H1 (cell line): Measurements from ENCODE around the gene ARHGEF4. TPM values are rescaled to one million over a fixed set of nuclear protein-coding genes. Genes with fewer than 3 reads are reported as not detected.

ENCODE experiments used
- CTCF ChIA-PET: fragments of 300-600 bp; sonication (Branson Sonifier 250); formaldehyde crosslinking; loops from one replicate; lab custom pipeline; 2021; ENCODE audit not compliant: partially characterized antibody; lab: Charles Lee
- POLR2A ChIA-PET: fragments of 300-600 bp; sonication (Branson Sonifier 250); formaldehyde crosslinking; loops from one replicate; lab custom pipeline; 2021; ENCODE audit warnings: inconsistent platforms; ENCODE audit not compliant: partially characterized antibody; lab: Charles Lee
- DNase-seq, 2 experiments: peaks; one replicate each; pipeline versions ENCODE4 v3.0.0 to v3.0.0-alpha.2; 2010 to 2022; ENCODE audit warnings: low spot score in 2 of 2, low read depth in 1 of 2, mixed read lengths in 1 of 2
- FAIRE-seq: peaks from 2 replicates; lab custom pipeline; 2011; peaks lifted over from hg19 to GRCh38; lab: Jason Lieb, UNC
- H2AFZ ChIP-seq: 2 replicates; pipeline ENCODE4 v1.8.1; 2012; ENCODE audit warnings: low read length, inconsistent platforms
- H2AK5ac ChIP-seq: 2 replicates; pipeline ENCODE4 v1.6.1; 2013; ENCODE audit warnings: low read depth, low read length
- H2BK120ac ChIP-seq: replicated peaks from 2 replicates; pipeline ENCODE3; 2013; ENCODE audit warnings: low read depth, low read length, inconsistent platforms
- H2BK12ac ChIP-seq: 2 replicates; pipeline ENCODE4 v1.6.1; 2013; ENCODE audit warnings: low read depth, low read length
- H2BK15ac ChIP-seq: 2 replicates; pipeline ENCODE4 v1.6.1; 2013; ENCODE audit warnings: low read length
- H2BK20ac ChIP-seq: 2 replicates; pipeline ENCODE4 v1.6.1; 2013; ENCODE audit warnings: low read length
- H2BK5ac ChIP-seq: 2 replicates; pipeline ENCODE4 v1.6.1; 2013; ENCODE audit warnings: low read depth, low read length
- H3K14ac ChIP-seq: 2 replicates; pipeline ENCODE4 v1.6.1; 2013; ENCODE audit warnings: inconsistent platforms; ENCODE audit not compliant: insufficient read length
- H3K18ac ChIP-seq: 2 replicates; pipeline ENCODE4 v1.6.1; 2013; ENCODE audit warnings: low read length; ENCODE audit errors: extremely low read depth
- H3K23ac ChIP-seq: 2 replicates; pipeline ENCODE4 v1.6.1; 2013; ENCODE audit warnings: inconsistent platforms; ENCODE audit not compliant: insufficient read length
- H3K23me2 ChIP-seq: 2 replicates; pipeline ENCODE4 v1.6.1; 2013; ENCODE audit warnings: low read depth, low read length
- H3K27ac ChIP-seq: 2 replicates; pipeline ENCODE4 v1.6.1; 2011; ENCODE audit warnings: low read depth, low read length, inconsistent platforms
- H3K27me3 ChIP-seq, 4 experiments: replicated peaks in 1 of 4; 1 replicate in 1 of 4; 2 replicates in 3 of 4; pipeline versions ENCODE4 v1.6.1 to v1.8.1; 2011 to 2013; ENCODE audit warnings: low read length in 3 of 4, mild to moderate bottlenecking in 3 of 4, inconsistent platforms in 2 of 4, mixed read lengths in 2 of 4, moderate library complexity in 1 of 4; ENCODE audit not compliant: control insufficient read depth in 3 of 4, insufficient read depth in 3 of 4; ENCODE audit errors: extremely low read depth in 1 of 4
- H3K36me3 ChIP-seq, 4 experiments: 2 replicates each; pipeline versions ENCODE4 v1.6.1 to v1.8.1; 2011 to 2013; ENCODE audit warnings: mild to moderate bottlenecking in 4 of 4, low read length in 3 of 4, moderate library complexity in 2 of 4, control low read depth in 1 of 4, inconsistent platforms in 1 of 4; ENCODE audit not compliant: insufficient read depth in 4 of 4, control insufficient read depth in 2 of 4
- H3K4ac ChIP-seq: replicated peaks from 2 replicates; pipeline ENCODE3; 2013; ENCODE audit warnings: low read length, low read depth, mixed read lengths, inconsistent platforms; ENCODE audit not compliant: insufficient read length
- H3K4me1 ChIP-seq, 4 experiments: replicated peaks in 1 of 4; 1 replicate in 1 of 4; 2 replicates in 3 of 4; pipeline versions ENCODE4 v1.6.1 to v1.8.1; 2011 to 2013; ENCODE audit warnings: low read length in 3 of 4, inconsistent platforms in 2 of 4, mixed read lengths in 1 of 4; ENCODE audit not compliant: insufficient read depth in 4 of 4, control insufficient read depth in 3 of 4
- H3K4me2 ChIP-seq, 2 experiments: 2 replicates each; pipeline versions ENCODE4 v1.6.1 to v1.8.1; 2011 to 2013; ENCODE audit warnings: low read depth in 2 of 2, low read length in 2 of 2, control low read depth in 1 of 2, inconsistent platforms in 1 of 2, mild to moderate bottlenecking in 1 of 2; ENCODE audit not compliant: insufficient read depth in 1 of 2
- H3K4me3 ChIP-seq, 4 experiments: fragments of 200-600, 300-600 bp in 1 of 4; sonication (generic), shearing (Covaris generic), sonication (Bioruptor Twin) in 1 of 4; 2 replicates each; pipeline versions ENCODE4 v1.5.1 to v1.8.1; 2011 to 2016; ENCODE audit warnings: low read length in 4 of 4, low read depth in 3 of 4, control low read depth in 2 of 4, inconsistent platforms in 2 of 4, mild to moderate bottlenecking in 2 of 4, mixed read lengths in 1 of 4, moderate library complexity in 1 of 4; ENCODE audit not compliant: insufficient read depth in 2 of 4; ENCODE audit errors: extremely low read depth in 1 of 4
- H3K56ac ChIP-seq: replicated peaks from 2 replicates; pipeline ENCODE3; 2013; ENCODE audit warnings: low read depth, mild to moderate bottlenecking, mixed read lengths, low read length, inconsistent platforms; ENCODE audit not compliant: insufficient read length
- H3K79me1 ChIP-seq: 2 replicates; pipeline ENCODE4 v1.6.1; 2013; ENCODE audit warnings: low read depth, low read length, control low read depth
- H3K79me2 ChIP-seq, 2 experiments: 2 replicates each; pipeline versions ENCODE4 v1.6.1 to v1.8.1; 2012 to 2013; ENCODE audit warnings: low read length in 2 of 2, mild to moderate bottlenecking in 2 of 2, inconsistent platforms in 1 of 2; ENCODE audit not compliant: insufficient read depth in 2 of 2, control insufficient read depth in 1 of 2
- H3K9ac ChIP-seq, 4 experiments: replicated peaks in 1 of 4; 1 replicate in 1 of 4; 2 replicates in 3 of 4; pipeline versions ENCODE4 v1.6.1 to v1.8.1; 2011 to 2013; ENCODE audit warnings: low read depth in 3 of 4, low read length in 3 of 4, control low read depth in 2 of 4, mild to moderate bottlenecking in 2 of 4, moderate library complexity in 2 of 4, inconsistent platforms in 1 of 4; ENCODE audit errors: extremely low read depth in 1 of 4
- H3K9me3 ChIP-seq, 2 experiments: 2 replicates each; pipeline versions ENCODE4 v1.6.1 to v1.8.1; 2012 to 2013; ENCODE audit warnings: mild to moderate bottlenecking in 2 of 2, moderate library complexity in 2 of 2, control low read depth in 1 of 2, inconsistent platforms in 1 of 2, low read depth in 1 of 2, low read length in 1 of 2, mixed read lengths in 1 of 2; ENCODE audit not compliant: insufficient read depth in 2 of 2
- H4K20me1 ChIP-seq, 2 experiments: replicated peaks in 1 of 2; 2 replicates each; pipeline versions ENCODE3 to v1.8.1; 2011 to 2013; ENCODE audit warnings: inconsistent platforms in 2 of 2, low read length in 2 of 2, mild to moderate bottlenecking in 1 of 2; ENCODE audit not compliant: insufficient read depth in 2 of 2, control insufficient read depth in 1 of 2
- H4K5ac ChIP-seq: 2 replicates; pipeline ENCODE4 v1.6.1; 2013; ENCODE audit warnings: low read length, low read depth, mixed read lengths, inconsistent platforms; ENCODE audit not compliant: insufficient read length
- H4K8ac ChIP-seq: 2 replicates; pipeline ENCODE4 v1.8.0; 2013; ENCODE audit warnings: mild to moderate bottlenecking, moderate library complexity, low read length, inconsistent platforms; ENCODE audit not compliant: insufficient read depth; ENCODE audit errors: extremely low read depth
- H4K91ac ChIP-seq: replicated peaks from 2 replicates; pipeline ENCODE3; 2013; ENCODE audit warnings: low read length, mixed read lengths, inconsistent platforms; ENCODE audit not compliant: insufficient read length
- JUND ChIP-seq: IDR thresholded peaks from 2 replicates; pipeline ENCODE4 v1.6.1; 2011; ENCODE audit warnings: mild to moderate bottlenecking, improper control_type of control experiment, low read length
- NRF1 ChIP-seq: IDR thresholded peaks from 2 replicates; pipeline ENCODE4 v1.6.1; 2011; ENCODE audit warnings: mild to moderate bottlenecking, low read depth, low read length, improper control_type of control experiment
- RBBP5 ChIP-seq: IDR thresholded peaks from 2 replicates; pipeline ENCODE4 v1.7.1; 2012; ENCODE audit warnings: low read depth, mild to moderate bottlenecking, inconsistent platforms, low read length, moderate library complexity, borderline replicate concordance
- SIN3A ChIP-seq, 2 experiments: IDR thresholded peaks in 1 of 2; conservative IDR thresholded peaks in 1 of 2; 2 replicates each; pipeline ENCODE4 v1.6.1; 2011 to 2012; ENCODE audit warnings: low read length in 2 of 2, improper control_type of control experiment in 1 of 2, low read depth in 1 of 2, mild to moderate bottlenecking in 1 of 2
- SP1 ChIP-seq: IDR thresholded peaks from 2 replicates; pipeline ENCODE4 v1.6.1; 2011; ENCODE audit warnings: low read depth, low read length
- YY1 ChIP-seq: IDR thresholded peaks from 2 replicates; pipeline ENCODE4 v1.6.1; 2011; ENCODE audit warnings: low read depth, mild to moderate bottlenecking, low read length
- WGBS, 2 experiments: shearing (Covaris generic) in 1 of 2; methylation state at CpG; one replicate each; pipeline versions ENCODE4 v1.1.6 to v1.1.7; 2013 to 2015; ENCODE audit warnings: low lambda C conversion rate in 2 of 2, mixed read lengths in 2 of 2, inconsistent platforms in 1 of 2, low coverage in 1 of 2, missing lambda C conversion rate in 1 of 2; ENCODE audit not compliant: insufficient replicate concordance in 2 of 2, insufficient coverage in 1 of 2, insufficient read length in 1 of 2; ENCODE audit errors: extremely low coverage in 1 of 2, missing lambda C conversion rate in 1 of 2; 5-methylcytosine and 5-hydroxymethylcytosine counted together
- polyA plus RNA-seq, 7 experiments: library from polyadenylated mRNA; depleted of rRNA in 3 of 7; stranded (reverse) in 5 of 7; unstranded in 2 of 7; fragments of >200 nt in 5 of 7; fragments of 200-250 nt in 2 of 7; gene quantifications; 1 replicate in 5 of 7; 2 replicates in 1 of 7; 4 replicates in 1 of 7; pipeline versions ENCODE4 v1.2.1 to v1.2.3, GENCODE V29; 2011 to 2013; ENCODE audit warnings: missing spikeins in 2 of 7, mixed read lengths in 2 of 7
- total RNA-seq: library from RNA; stranded (reverse); fragmentation: NEBNext Ultra II Directional; extraction: Animal tissue kit (Norgen Biotek cat#: 25700); gene quantifications from 2 replicates; pipeline ENCODE4 v1.2.1, GENCODE V29; 2021
- TF ChIP-seq, protein P1 (sequence below): IDR thresholded peaks from 2 replicates; pipeline ENCODE4 v1.6.1; 2012; ENCODE audit warnings: inconsistent platforms

Gene ARHGEF4
- total and polyA plus RNA-seq, 2 of the 8 experiments (the other 6 are each of a cell fraction or from before 2014, with no cell fraction given): 10.6 to 14.6 TPM

GRCh38 chr2:130997198-130997597 is 160.5 kb downstream of the ARHGEF4 start:
- no peak overlapping the region for H2AK5ac ChIP-seq
- TF ChIP-seq NRF1 (no peak), SP1 (no peak), SIN3A (conservative IDR thresholded peaks at IDR 0.05 in 1 of 2, IDR thresholded peaks at IDR 0.05 in 1 of 2; ENCODE audit: low read depth in 1 of 2, low read length in 2 of 2) (no peak), RBBP5 (no peak), JUND (no peak), YY1 (no peak)
- TF ChIP-seq, protein P1, sequence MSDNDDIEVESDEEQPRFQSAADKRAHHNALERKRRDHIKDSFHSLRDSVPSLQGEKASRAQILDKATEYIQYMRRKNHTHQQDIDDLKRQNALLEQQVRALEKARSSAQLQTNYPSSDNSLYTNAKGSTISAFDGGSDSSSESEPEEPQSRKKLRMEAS: no peak
- TF ChIP-seq, all 59 proteins: peak for 0
- Histone ChIP-seq H3K4me1 (no peaks in the 10 kb centered on the region), H2BK12ac (no peak overlapping the region), H3K27me3 (no peaks in the 10 kb centered on the region), H3K4me3 (no peak overlapping the region), H3K9ac (no peak overlapping the region), H3K36me3 (no peaks in the 10 kb centered on the region), H3K23me2 (no peaks in the 10 kb centered on the region), H2BK5ac (no peak overlapping the region), H3K4me2 (no peak overlapping the region), H4K5ac (no peak overlapping the region), H3K23ac (no peak overlapping the region), H2BK20ac (no peak overlapping the region), H3K14ac (no peak overlapping the region), H3K27ac (no peak overlapping the region), H4K20me1 (no peaks in the 10 kb centered on the region), H3K79me2 (no peaks in the 10 kb centered on the region), H3K4ac (no peak overlapping the region), H4K8ac (no peak overlapping the region), H3K79me1 (no peaks in the 10 kb centered on the region), H3K9me3 (no peaks in the 10 kb centered on the region), H2BK120ac (no peak overlapping the region), H3K18ac (no peak overlapping the region), H2AFZ (no peak overlapping the region), H2BK15ac (no peak overlapping the region), H3K56ac (no peak overlapping the region), H4K91ac (no peak overlapping the region)
- CTCF ChIA-PET: interaction anchor here (1.4 kb wide), 2 partner anchors 11 to 32 kb away, joined by 3 read pairs; no protein-coding TSS in a partner anchor
- FAIRE-seq: no peak
- POLR2A ChIA-PET: no interaction called here
- DNase-seq: no peak
- WGBS, 2 experiments: 82% methylated on average over 5 of the region's 5 CpGs; no CpG with 5 or more reads in 1 of the 2 experiments
